Activated CD8-positive, alpha-beta T cell treated with anti-CD3 and anti-CD28 coated beads for 36 hours (primary cell): ENCODE data around the gene MAN2C1. TPM values are rescaled to one million over a fixed set of nuclear protein-coding genes. Genes with fewer than 3 reads are reported as not detected.
A peak's percentile ranks its signal among the peaks of the same experiment; 100 is the strongest.

Experiments used
- ATAC-seq: fragments of 200-7000 bp; cut with Tn5 transposase; one replicate; pipeline ENCODE4 v1.10.0; 2021; ENCODE audit warnings: mild to moderate bottlenecking, moderate library complexity
- CTCF ChIA-PET: fragments of 350-600 bp; sonication (Branson Sonifier 250); formaldehyde crosslinking; loops from one replicate; lab custom pipeline; 2021; ENCODE audit warnings: antibody characterized with exemption; lab: Charles Lee
- POLR2A ChIA-PET: fragments of 350-600 bp; sonication (Branson Sonifier 250); formaldehyde crosslinking; loops from one replicate; lab custom pipeline; 2021; ENCODE audit warnings: antibody characterized with exemption; lab: Charles Lee
- DNase-seq: peaks from one replicate; pipeline ENCODE4 v3.0.0-alpha.2; 2020
- H3K27ac Mint-ChIP-seq: one replicate; pipeline ENCODE4 v1.8.0; 2021; ENCODE audit warnings: mild to moderate bottlenecking, mixed read lengths
- H3K27me3 Mint-ChIP-seq: one replicate; pipeline ENCODE4 v1.8.0; 2021; ENCODE audit warnings: mixed read lengths
- H3K36me3 Mint-ChIP-seq: one replicate; pipeline ENCODE4 v1.8.0; 2021; ENCODE audit warnings: low read depth, mixed read lengths
- H3K4me1 Mint-ChIP-seq: one replicate; pipeline ENCODE4 v1.8.0; 2021; ENCODE audit warnings: low read depth, mixed read lengths
- H3K4me3 Mint-ChIP-seq: one replicate; pipeline ENCODE4 v1.8.0; 2021; ENCODE audit warnings: mild to moderate bottlenecking, moderate library complexity, mixed read lengths
- H3K9me3 Mint-ChIP-seq: one replicate; pipeline ENCODE4 v1.8.0; 2021; ENCODE audit warnings: mixed read lengths
- CTCF ChIP-seq: fragments of 200-600 bp; IDR thresholded peaks from one replicate; pipeline ENCODE4 v1.8.0; 2022; ENCODE audit warnings: antibody characterized with exemption, mild to moderate bottlenecking
- intact Hi-C: fragments of 100-400 bp; cut with micrococcal nuclease; formaldehyde crosslinking; loops from one replicate; pipeline ENCODE4 v1.10.0; 2022
- total RNA-seq, 2 experiments: library from RNA; stranded (reverse); gene quantifications; one replicate each; pipeline ENCODE4 v1.2.3, GENCODE V29; 2021

Gene MAN2C1
- 100 to 1,000 TPM; 170 to 181 TPM for total RNA-seq

- peaks cover 23% of the 10 kb centered on the region for H3K4me1 Mint-ChIP-seq
- POLR2A ChIA-PET: interaction anchor here (0.6 to 6.2 kb wide), 28 partner anchors 9 to 1537 kb away, joined by 3 to 81 read pairs (median 5); partner anchors contain the start of genes IMP3, NEIL1, SIN3A and SNX33
- H3K27ac Mint-ChIP-seq: peak within 1 kb of the TSS; percentile 94
- peak; percentile 95 for ATAC-seq
- H3K4me3 Mint-ChIP-seq: peak within 1 kb of the TSS; percentile 92
- CTCF ChIA-PET: interaction anchor here (0.6 to 4.0 kb wide), 39 partner anchors 9 to 411 kb away, joined by 3 to 37 read pairs (median 4); partner anchors contain the start of genes IMP3, NEIL1, PPCDC and PTPN9
- intact Hi-C loops: loop anchor here (5.0 to 10.0 kb wide), 2 partner anchors 84 to 277 kb away; partner anchors contain the start of genes IMP3, SIN3A and SNX33
- TF ChIP-seq CTCF: no peak
- H3K9me3 Mint-ChIP-seq: no peaks in the 10 kb centered on the region
- no peaks in the 10 kb centered on the region for H3K27me3 Mint-ChIP-seq
- H3K36me3 Mint-ChIP-seq: peaks cover 38% of the 10 kb centered on the region
- peak; percentile 96 for DNase-seq
Observed at GRCh38 chr15:75367913-75368688, at the start of gene MAN2C1. MAN2C1 (minus strand) TSS chr15:75368607; CDS start chr15:75368583, 24 bp downstream.

GRCh38 chr15:75416584-75416983, 48.2 kb upstream of the MAN2C1 start:
- CTCF ChIA-PET: no interaction called here

GRCh38 chr15:75410196-75410595, 41.8 kb upstream of the MAN2C1 start:
- no peaks in the 10 kb centered on the region for H3K27me3 Mint-ChIP-seq
- H3K27ac Mint-ChIP-seq: no peak overlapping the region
- intact Hi-C loops: no loop called here
- peaks cover 29% of the 10 kb centered on the region for H3K4me1 Mint-ChIP-seq
- no peak overlapping the region for H3K4me3 Mint-ChIP-seq
- TF ChIP-seq CTCF: no peak
- CTCF ChIA-PET: interaction anchor here (0.6 kb wide), 1 partner anchor 22 kb away, joined by 3 read pairs; no protein-coding TSS in a partner anchor
- DNase-seq (no peak), ATAC-seq (no peak)
- no peaks in the 10 kb centered on the region for H3K9me3 Mint-ChIP-seq
- POLR2A ChIA-PET: interaction anchor here (0.7 to 1.0 kb wide), 2 partner anchors 13 to 22 kb away, joined by 3 read pairs; no protein-coding TSS in a partner anchor
- peaks cover 72% of the 10 kb centered on the region for H3K36me3 Mint-ChIP-seq

More at GRCh38 chr15:75416584-75416983, 48.2 kb upstream of the MAN2C1 start:
- H3K36me3 Mint-ChIP-seq: peaks cover 31% of the 10 kb centered on the region
- no peaks in the 10 kb centered on the region for H3K9me3 Mint-ChIP-seq
- intact Hi-C loops: no loop called here
- no peak for TF ChIP-seq CTCF
- POLR2A ChIA-PET: interaction anchor here (0.7 kb wide), 1 partner anchor 256 kb away, joined by 3 read pairs; no protein-coding TSS in a partner anchor
- DNase-seq (peak; percentile 15), ATAC-seq (peak; percentile 55)
- H3K4me3 Mint-ChIP-seq: no peak overlapping the region
- H3K4me1 Mint-ChIP-seq: peaks cover 20% of the 10 kb centered on the region
- no peaks in the 10 kb centered on the region for H3K27me3 Mint-ChIP-seq
- peak overlapping the region; percentile 79 for H3K27ac Mint-ChIP-seq

- peak; percentile 66 for ATAC-seq
- peaks cover 22% of the 10 kb centered on the region for H3K4me1 Mint-ChIP-seq
- H3K27ac Mint-ChIP-seq: peak overlapping the region; percentile 78
- TF ChIP-seq CTCF: no peak
- peaks cover 66% of the 10 kb centered on the region for H3K36me3 Mint-ChIP-seq
- no peaks in the 10 kb centered on the region for H3K9me3 Mint-ChIP-seq
- DNase-seq: no peak
- ChIA-PET CTCF (interaction anchor here (0.7 to 3.1 kb wide), 3 partner anchors 39 to 275 kb away, joined by 3 to 15 read pairs (median 4); partner anchors contain the start of gene MAN2C1), POLR2A (interaction anchor here (1.0 to 1.3 kb wide), 3 partner anchors 13 to 46 kb away, joined by 3 to 7 read pairs (median 6); partner anchors contain the start of gene MAN2C1)
- no peak overlapping the region for H3K4me3 Mint-ChIP-seq
- intact Hi-C loops: no loop called here
- no peaks in the 10 kb centered on the region for H3K27me3 Mint-ChIP-seq
Observed at GRCh38 chr15:75407083-75407482, 38.7 kb upstream of the MAN2C1 start.
